ENCODE results near the gene SAMD14. TPM values are rescaled to one million over a fixed set of nuclear protein-coding genes. Genes with fewer than 3 reads are reported as not detected.

The SAMD14 gene
- total RNA-seq, 1 experiment from 2014 or later, result 3.4 TPM

- H3K4me1 ChIP-seq, result no peaks in the 10 kb centered on the region
- no peak overlapping the region for H3K4me3 Mint-ChIP-seq (ENCODE audit: unreplicated experiment)
- intact Hi-C loops (cut with micrococcal nuclease; ENCODE audit: unreplicated experiment), result no loop called here
- ChIA-PET CTCF (no interaction called here), POLR2A (no interaction called here)
- no peaks in the 10 kb centered on the region for H3K27me3 Mint-ChIP-seq (ENCODE audit: insufficient read depth, unreplicated experiment)
- no peak overlapping the region for H3K27ac Mint-ChIP-seq (ENCODE audit: unreplicated experiment)
- H3K9me3 ChIP-seq, result no peaks in the 10 kb centered on the region
- no peaks in the 10 kb centered on the region for H3K9me3 Mint-ChIP-seq (ENCODE audit: unreplicated experiment)
- no TSS peak for BruUV-seq (replicated peaks)
- no peak for DNase-seq
- H3K4me3 ChIP-seq (ENCODE audit: low read depth, low read length), result no peak overlapping the region
- no peaks in the 10 kb centered on the region for H3K4me1 Mint-ChIP-seq (ENCODE audit: low read depth, unreplicated experiment)
- no peak for TF ChIP-seq CTCF (IDR thresholded peaks at IDR 0.05; ENCODE audit: insufficient read depth in 1 of 2, low read depth in 1 of 2, low read length in 1 of 2, severe bottlenecking in 1 of 2, unreplicated experiment in 1 of 2)
- H3K36me3 ChIP-seq (ENCODE audit: control insufficient read depth, insufficient read depth, low read length), result no peaks in the 10 kb centered on the region
- no peaks in the 10 kb centered on the region for H3K36me3 Mint-ChIP-seq (ENCODE audit: insufficient read depth, unreplicated experiment)
- H3K27me3 ChIP-seq (replicated peaks; ENCODE audit: control insufficient read depth, insufficient read depth, low read length), result no peaks in the 10 kb centered on the region
Measured at GRCh38 chr17:50088952-50089825, 40.8 kb downstream of the SAMD14 start.

DNA sequence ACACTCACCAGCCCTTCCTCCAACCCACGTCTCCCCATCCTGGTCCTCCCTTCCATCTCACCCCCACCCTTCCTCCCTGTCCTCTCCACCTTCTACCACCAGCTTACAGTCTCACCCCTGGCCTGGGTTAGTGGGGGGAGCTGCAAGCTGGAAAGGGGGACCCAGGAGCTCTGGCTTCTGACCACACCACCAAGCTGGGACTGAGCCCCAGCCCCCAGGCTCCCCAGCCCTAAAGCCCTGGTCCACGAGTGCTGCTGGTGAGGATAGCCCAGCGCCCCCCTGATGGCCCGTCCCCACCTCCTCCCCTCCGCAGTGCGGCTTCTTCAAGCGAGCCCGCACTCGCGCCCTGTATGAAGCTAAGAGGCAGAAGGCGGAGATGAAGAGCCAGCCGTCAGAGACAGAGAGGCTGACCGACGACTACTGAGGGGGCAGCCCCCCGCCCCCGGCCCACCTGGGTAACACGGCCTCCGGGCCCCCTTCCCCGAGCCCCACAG is 42.0 kb downstream of the SAMD14 start:
- H3K9me3 ChIP-seq, result no peaks in the 10 kb centered on the region
- H3K4me3 ChIP-seq (ENCODE audit: low read depth, low read length), result no peak overlapping the region
- no peak for TF ChIP-seq CTCF (IDR thresholded peaks at IDR 0.05; ENCODE audit: insufficient read depth in 1 of 2, low read depth in 1 of 2, low read length in 1 of 2, severe bottlenecking in 1 of 2, unreplicated experiment in 1 of 2)
- Mint-ChIP-seq H3K27me3 (ENCODE audit: insufficient read depth, unreplicated experiment) (no peaks in the 10 kb centered on the region), H3K9me3 (ENCODE audit: unreplicated experiment) (no peaks in the 10 kb centered on the region), H3K36me3 (ENCODE audit: insufficient read depth, unreplicated experiment) (no peaks in the 10 kb centered on the region), H3K4me1 (ENCODE audit: low read depth, unreplicated experiment) (no peaks in the 10 kb centered on the region), H3K4me3 (ENCODE audit: unreplicated experiment) (no peak overlapping the region), H3K27ac (ENCODE audit: unreplicated experiment) (no peak overlapping the region)
- ChIA-PET CTCF (interaction anchor here (0.6 to 1.3 kb wide), 4 partner anchors 62 to 227 kb away, joined by 3 to 11 read pairs (median 4); no protein-coding TSS in a partner anchor), POLR2A (no interaction called here)
- BruUV-seq (replicated peaks), result no TSS peak
- intact Hi-C loops (cut with micrococcal nuclease; ENCODE audit: unreplicated experiment), result loop anchor here (1.0 kb wide), 1 partner anchor 61 kb away; no protein-coding TSS in a partner anchor
- no peaks in the 10 kb centered on the region for H3K36me3 ChIP-seq (ENCODE audit: control insufficient read depth, insufficient read depth, low read length)
- no peak for DNase-seq
- no peaks in the 10 kb centered on the region for H3K4me1 ChIP-seq
- H3K27me3 ChIP-seq (replicated peaks; ENCODE audit: control insufficient read depth, insufficient read depth, low read length), result no peaks in the 10 kb centered on the region

DNA sequence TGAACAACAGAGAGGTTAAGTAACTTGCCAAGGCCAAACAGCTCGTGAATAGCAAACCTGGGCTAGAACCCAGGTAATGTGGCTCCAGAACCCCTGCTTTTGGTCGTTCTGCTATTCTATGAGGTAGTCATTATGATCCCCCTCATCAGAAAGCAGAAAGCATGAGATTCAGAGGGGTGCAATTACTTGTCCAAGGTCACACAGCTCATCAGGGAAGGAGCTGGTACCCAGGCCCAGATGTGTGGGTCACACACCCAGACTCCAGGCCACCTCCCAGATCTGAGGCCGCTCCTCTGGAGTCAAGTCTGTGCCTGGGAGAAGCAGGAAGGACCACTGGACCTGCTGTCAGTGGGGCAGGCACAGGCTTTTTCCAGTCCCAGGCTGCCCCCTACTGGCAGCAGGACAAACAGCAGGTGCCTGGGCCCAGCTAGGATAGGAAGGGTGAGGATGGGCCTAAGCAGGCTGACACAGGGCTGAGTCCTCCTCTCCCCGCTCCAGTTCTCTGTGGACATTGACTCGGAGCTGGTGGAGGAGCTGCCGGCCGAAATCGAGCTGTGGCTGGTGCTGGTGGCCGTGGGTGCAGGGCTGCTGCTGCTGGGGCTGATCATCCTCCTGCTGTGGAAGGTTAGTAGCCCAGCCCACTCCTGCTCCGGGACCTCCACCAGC is 42.6 kb downstream of the SAMD14 start:
- Mint-ChIP-seq H3K9me3 (ENCODE audit: unreplicated experiment) (no peaks in the 10 kb centered on the region), H3K27ac (ENCODE audit: unreplicated experiment) (no peak overlapping the region), H3K4me1 (ENCODE audit: low read depth, unreplicated experiment) (no peaks in the 10 kb centered on the region), H3K4me3 (ENCODE audit: unreplicated experiment) (no peak overlapping the region), H3K27me3 (ENCODE audit: insufficient read depth, unreplicated experiment) (no peaks in the 10 kb centered on the region), H3K36me3 (ENCODE audit: insufficient read depth, unreplicated experiment) (no peaks in the 10 kb centered on the region)
- DNase-seq, result peak; percentile 63 to 75
- no TSS peak for BruUV-seq (replicated peaks)
- POLR2A ChIA-PET, result no interaction called here
- peak; percentile 74 to 75 for TF ChIP-seq CTCF (IDR thresholded peaks at IDR 0.05; ENCODE audit: insufficient read depth in 1 of 2, low read depth in 1 of 2, low read length in 1 of 2, severe bottlenecking in 1 of 2, unreplicated experiment in 1 of 2)
- H3K27me3 ChIP-seq (replicated peaks; ENCODE audit: control insufficient read depth, insufficient read depth, low read length), result no peaks in the 10 kb centered on the region
- H3K4me1 ChIP-seq, result no peaks in the 10 kb centered on the region
- H3K4me3 ChIP-seq (ENCODE audit: low read depth, low read length), result no peak overlapping the region
- intact Hi-C loops (cut with micrococcal nuclease; ENCODE audit: unreplicated experiment), result loop anchor here (1.0 kb wide), 1 partner anchor 60 kb away; no protein-coding TSS in a partner anchor
- CTCF ChIA-PET, result interaction anchor here (0.6 to 1.3 kb wide), 4 partner anchors 62 to 226 kb away, joined by 3 to 11 read pairs (median 4); no protein-coding TSS in a partner anchor
- H3K9me3 ChIP-seq, result no peaks in the 10 kb centered on the region
- no peaks in the 10 kb centered on the region for H3K36me3 ChIP-seq (ENCODE audit: control insufficient read depth, insufficient read depth, low read length)

Data from Caco-2 (cell line).